ENCODE results near the gene ACACA.

ACACA gene

GRCh38 chr17:37052450-37052849 lies 354.2 kb downstream of the ACACA start:
- no peak overlapping the region for H3K27ac ChIP-seq
- TF ChIP-seq ZFX (IDR thresholded peaks at IDR 0.05) (no peak), CTCF (conservative IDR thresholded peaks at IDR 0.05) (no peak)

GRCh38 chr17:37051833-37052232 lies 354.8 kb downstream of the ACACA start:
- H3K27ac ChIP-seq = no peak overlapping the region
- no peak for TF ChIP-seq CTCF (conservative IDR thresholded peaks at IDR 0.05)
- no peak for TF ChIP-seq ZFX (IDR thresholded peaks at IDR 0.05)

GRCh38 chr17:37051381-37051780 lies 355.3 kb downstream of the ACACA start:
- TF ChIP-seq ZFX (IDR thresholded peaks at IDR 0.05) (no peak), CTCF (conservative IDR thresholded peaks at IDR 0.05) (no peak)
- no peak overlapping the region for H3K27ac ChIP-seq

GRCh38 chr17:37050920-37051319 lies 355.7 kb downstream of the ACACA start:
- no peak overlapping the region for H3K27ac ChIP-seq
- TF ChIP-seq CTCF (conservative IDR thresholded peaks at IDR 0.05) = no peak
- no peak for TF ChIP-seq ZFX (IDR thresholded peaks at IDR 0.05)

- H3K27ac ChIP-seq = no peak overlapping the region
- TF ChIP-seq CTCF (conservative IDR thresholded peaks at IDR 0.05) (no peak), ZFX (IDR thresholded peaks at IDR 0.05) (no peak)
Measured at GRCh38 chr17:37048811-37049210, 357.8 kb downstream of the ACACA start.

- H3K27ac ChIP-seq = no peak overlapping the region
- TF ChIP-seq CTCF (conservative IDR thresholded peaks at IDR 0.05) (peak; percentile 95), ZFX (IDR thresholded peaks at IDR 0.05) (no peak)
Measured at GRCh38 chr17:37047631-37048104, 359.0 kb downstream of the ACACA start.

GRCh38 chr17:37045351-37045922 lies 361.2 kb downstream of the ACACA start:
- no peak overlapping the region for H3K27ac ChIP-seq
- TF ChIP-seq ZFX (IDR thresholded peaks at IDR 0.05) (no peak), CTCF (conservative IDR thresholded peaks at IDR 0.05) (no peak)

Data from C4-2B (cell line).